Neural cell (in vitro differentiated cells): ENCODE data around the gene HAO2. TPM values are rescaled to one million over a fixed set of nuclear protein-coding genes. Genes with fewer than 3 reads are reported as not detected.

Experiments
- H2AFZ ChIP-seq: fragments of 200-600, 300-800 bp; sonication (generic), shearing (Covaris generic); 2 replicates; pipeline ENCODE4 v1.6.0; 2014; ENCODE audit warnings: low read depth, mild to moderate bottlenecking, antibody characterized with exemption, low read length, moderate library complexity
- H3F3A ChIP-seq: fragments of 200-600 bp; shearing (Covaris generic); 2 replicates; pipeline ENCODE4 v1.6.1; 2016; ENCODE audit warnings: mild to moderate bottlenecking, moderate library complexity, mixed read lengths, antibody characterized with exemption, low read length; ENCODE audit not compliant: insufficient read depth, poor library complexity, severe bottlenecking
- H3K27ac ChIP-seq: fragments of 200-600, 300-800 bp; sonication (generic), shearing (Covaris generic); 2 replicates; pipeline ENCODE4 v1.5.1; 2014; ENCODE audit warnings: mild to moderate bottlenecking, low read length, moderate library complexity
- H3K27me3 ChIP-seq: fragments of 300-800, 200-600 bp; sonication (generic), shearing (Covaris generic); 2 replicates; pipeline ENCODE4 v1.6.0; 2014; ENCODE audit warnings: mild to moderate bottlenecking, low read depth, low read length, moderate library complexity; ENCODE audit not compliant: insufficient read depth
- H3K36me3 ChIP-seq: fragments of 300-800, 200-600 bp; sonication (generic), shearing (Covaris generic); 2 replicates; pipeline ENCODE4 v1.5.1; 2014; ENCODE audit warnings: mild to moderate bottlenecking, antibody characterized with exemption, low read length, moderate library complexity; ENCODE audit not compliant: insufficient read depth
- H3K4me2 ChIP-seq: fragments of 300-800, 200-600 bp; sonication (generic), shearing (Covaris generic); 2 replicates; pipeline ENCODE4 v1.6.0; 2014; ENCODE audit warnings: mild to moderate bottlenecking, low read length
- H3K4me3 ChIP-seq: fragments of 300-800, 200-600 bp; sonication (generic), shearing (Covaris generic); 2 replicates; pipeline ENCODE4 v1.5.1; 2014; ENCODE audit warnings: mild to moderate bottlenecking, low read length, moderate library complexity
- H3K79me2 ChIP-seq: fragments of 200-600 bp; shearing (Covaris generic); replicated peaks from 2 replicates; pipeline ENCODE4 v1.6.0; 2014; ENCODE audit warnings: mild to moderate bottlenecking, low read length, moderate library complexity; ENCODE audit not compliant: insufficient read depth
- H3K9ac ChIP-seq: fragments of 300-800, 200-600 bp; sonication (generic), shearing (Covaris generic); 2 replicates; pipeline ENCODE4 v1.6.1; 2016; ENCODE audit warnings: mild to moderate bottlenecking, low read length, mixed read lengths
- H3K9me2 ChIP-seq: fragments of 200-600 bp; shearing (Covaris generic); 2 replicates; pipeline ENCODE4 v1.6.1; 2016; ENCODE audit warnings: mild to moderate bottlenecking, low read length, mixed read lengths; ENCODE audit not compliant: insufficient read depth
- H3K9me3 ChIP-seq: fragments of 200-600, 300-800 bp; sonication (generic), shearing (Covaris generic); 2 replicates; pipeline ENCODE4 v1.6.1; 2016; ENCODE audit warnings: mild to moderate bottlenecking, mixed run types, low read length, moderate library complexity, mixed read lengths
- H4K20me1 ChIP-seq: fragments of 200-600 bp; shearing (Covaris generic); 2 replicates; pipeline ENCODE4 v1.6.1; 2016; ENCODE audit warnings: mild to moderate bottlenecking, mixed run types; ENCODE audit not compliant: insufficient read depth
- CTCF ChIP-seq: fragments of 450-650 bp; IDR thresholded peaks from 2 replicates; pipeline ENCODE4 v1.5.1; 2014; ENCODE audit warnings: antibody characterized with exemption, mild to moderate bottlenecking, moderate library complexity; ENCODE audit not compliant: poor library complexity, severe bottlenecking
- EP300 ChIP-seq: fragments of 450-650 bp; conservative IDR thresholded peaks from 2 replicates; pipeline ENCODE4 v1.6.1; 2014; ENCODE audit warnings: antibody characterized with exemption, mild to moderate bottlenecking, moderate library complexity; ENCODE audit not compliant: poor library complexity, severe bottlenecking
- EZH2 ChIP-seq: fragments of 200-600, 300-800 bp; shearing (Covaris generic), sonication (generic); IDR thresholded peaks from 2 replicates; pipeline ENCODE4 v1.6.1; 2014; ENCODE audit warnings: antibody characterized with exemption, low read length, borderline replicate concordance, mild to moderate bottlenecking; ENCODE audit not compliant: insufficient read depth, poor library complexity, severe bottlenecking
- MXI1 ChIP-seq: fragments of 450-650 bp; conservative IDR thresholded peaks from 2 replicates; pipeline ENCODE4 v1.6.1; 2014; ENCODE audit warnings: antibody characterized with exemption, mild to moderate bottlenecking; ENCODE audit not compliant: poor library complexity, severe bottlenecking
- POLR2AphosphoS5 ChIP-seq: IDR thresholded peaks from 2 replicates; pipeline ENCODE4 v1.6.1; 2012
- RAD21 ChIP-seq: fragments of 450-650 bp; conservative IDR thresholded peaks from 2 replicates; pipeline ENCODE4 v1.6.1; 2014; ENCODE audit warnings: antibody characterized with exemption, mild to moderate bottlenecking, moderate library complexity
- REST ChIP-seq: IDR thresholded peaks from 2 replicates; pipeline ENCODE4 v1.6.1; 2012; ENCODE audit warnings: borderline replicate concordance
- SMC3 ChIP-seq: fragments of 450-650 bp; conservative IDR thresholded peaks from 2 replicates; pipeline ENCODE4 v1.6.1; 2014; ENCODE audit warnings: antibody characterized with exemption, mild to moderate bottlenecking, moderate library complexity; ENCODE audit not compliant: poor library complexity
- TAF1 ChIP-seq: IDR thresholded peaks from 2 replicates; pipeline ENCODE4 v1.6.1; 2012; ENCODE audit warnings: low read depth
- polyA plus RNA-seq: library from polyadenylated mRNA; depleted of rRNA; stranded (reverse); fragments of >200 nt; gene quantifications from 2 replicates; pipeline ENCODE4 v1.2.3, GENCODE V29; 2014

The HAO2 gene
- polyA plus RNA-seq, 1 donor from 2014 or later, result not detected

- no peaks in the 10 kb centered on the region for H3F3A ChIP-seq
- no peaks in the 10 kb centered on the region for H3K9me2 ChIP-seq
- no peak overlapping the region for H3K9ac ChIP-seq
- no peak overlapping the region for H3K4me3 ChIP-seq
- H3K27ac ChIP-seq, result no peak overlapping the region
- H3K9me3 ChIP-seq, result no peaks in the 10 kb centered on the region
- no peaks in the 10 kb centered on the region for H3K36me3 ChIP-seq
- no peak for TF ChIP-seq REST
- TF ChIP-seq SMC3, result no peak
- TF ChIP-seq MXI1, result no peak
- no peak for TF ChIP-seq CTCF
- TF ChIP-seq EZH2, result no peak
- TF ChIP-seq RAD21, result no peak
- TF ChIP-seq EP300, result no peak
- TF ChIP-seq TAF1, result no peak
- TF ChIP-seq POLR2AphosphoS5, result no peak
- H3K79me2 ChIP-seq, result no peaks in the 10 kb centered on the region
- H4K20me1 ChIP-seq, result no peaks in the 10 kb centered on the region
- H3K4me2 ChIP-seq, result no peak overlapping the region
- no peaks in the 10 kb centered on the region for H3K27me3 ChIP-seq
- H2AFZ ChIP-seq, result no peak overlapping the region
Observed at GRCh38 chr1:119373465-119373864, 4.9 kb downstream of the HAO2 start.

- TF ChIP-seq POLR2AphosphoS5 (no peak), SMC3 (no peak), EP300 (no peak), TAF1 (no peak), EZH2 (no peak), CTCF (no peak), REST (no peak), MXI1 (no peak), RAD21 (no peak)
- no peaks in the 10 kb centered on the region for H3K79me2 ChIP-seq
- H3F3A ChIP-seq, result no peaks in the 10 kb centered on the region
- no peaks in the 10 kb centered on the region for H3K9me2 ChIP-seq
- no peaks in the 10 kb centered on the region for H4K20me1 ChIP-seq
- no peaks in the 10 kb centered on the region for H3K27me3 ChIP-seq
- H2AFZ ChIP-seq, result no peak overlapping the region
- no peak overlapping the region for H3K4me2 ChIP-seq
- no peak overlapping the region for H3K9ac ChIP-seq
- no peaks in the 10 kb centered on the region for H3K9me3 ChIP-seq
- H3K27ac ChIP-seq, result no peak overlapping the region
- no peaks in the 10 kb centered on the region for H3K36me3 ChIP-seq
- no peak overlapping the region for H3K4me3 ChIP-seq
Observed at GRCh38 chr1:119374208-119374874, 5.8 kb downstream of the HAO2 start.
